Measurements from ENCODE around the gene CACNA1C.

GRCh38 chr12:2619136-2619535, 566.3 kb downstream of the CACNA1C start:
- TF ChIP-seq POU2F2 (IDR thresholded peaks at IDR 0.05; ENCODE audit: low read depth, low read length) = no peak
- no peak for TF ChIP-seq POLR2A (IDR thresholded peaks at IDR 0.05; ENCODE audit: low read depth, low read length)
- TF ChIP-seq TAF1 (IDR thresholded peaks at IDR 0.05; ENCODE audit: low read depth, low read length) = no peak
- no peak for TF ChIP-seq POLR2AphosphoS5 (IDR thresholded peaks at IDR 0.05; ENCODE audit: low read depth, low read length)
- TF ChIP-seq SPI1 (IDR thresholded peaks at IDR 0.05; ENCODE audit: low read depth, low read length) = no peak
- TF ChIP-seq PAX5 (IDR thresholded peaks at IDR 0.05; ENCODE audit: insufficient read depth, low read length, severe bottlenecking) = no peak

All from GM12891 (cell line).